K562 (cell line): Measurements from ENCODE around the gene TFF1. TPM values are rescaled to one million over a fixed set of nuclear protein-coding genes. Genes with fewer than 3 reads are reported as not detected.

Source experiments
- ATAC-seq: fragments of 200-7000 bp; cut with Tn5 transposase; 3 replicates; pipeline ENCODE4 v1.9.1; 2020; ENCODE audit warnings: moderate library complexity
- BruUV-seq: library from RNA; stranded (reverse); fragments of 400-500 nt; replicated peaks from 2 replicates; lab custom pipeline; 2021; lab: Mats Ljungman, UMichigan
- CTCF ChIA-PET: fragments of 300-600 bp; formaldehyde crosslinking; extraction: SDS; loops from one replicate; lab custom pipeline; 2021; ENCODE audit warnings: low intra/inter-chr PET ratio; lab: Yijun Ruan, JAX
- POLR2A ChIA-PET: fragments of 300-600, 350-650 bp; sonication (Branson Sonifier 250); formaldehyde crosslinking; extraction: SDS; loops from one replicate; lab custom pipeline; 2021; ENCODE audit warnings: antibody characterized with exemption, inconsistent platforms; lab: Yijun Ruan, JAX
- DNase-seq, 4 experiments: peaks; one replicate each; pipeline versions ENCODE4 v3.0.0 to v3.0.0-alpha.2; 2011 to 2018; ENCODE audit warnings: low spot score in 3 of 4, mixed read lengths in 3 of 4; ENCODE audit errors: extremely low read depth in 1 of 4
- FAIRE-seq: peaks from 2 replicates; lab custom pipeline; 2011; peaks lifted over from hg19 to GRCh38; lab: Jason Lieb, UNC
- H2AFZ ChIP-seq: 2 replicates; pipeline ENCODE4 v1.6.0; 2011; ENCODE audit warnings: low read depth, low read length, control low read depth, inconsistent platforms
- H3K27ac ChIP-seq: fragments of 200-600 bp; 3 replicates; pipeline ENCODE4 v1.8.0; 2011; ENCODE audit warnings: low read depth, mild to moderate bottlenecking, control low read depth, inconsistent platforms, low read length, moderate library complexity, mixed read lengths; ENCODE audit errors: extremely low read depth
- H3K27me3 ChIP-seq, 2 experiments: fragments of 300-600 bp in 1 of 2; 2 replicates in 1 of 2; 3 replicates in 1 of 2; pipeline versions ENCODE4 v1.6.0 to v1.8.0; 2011; ENCODE audit warnings: inconsistent platforms in 2 of 2, low read length in 2 of 2, mild to moderate bottlenecking in 1 of 2, mixed read lengths in 1 of 2, moderate library complexity in 1 of 2; ENCODE audit not compliant: control insufficient read depth in 2 of 2, insufficient read depth in 2 of 2
- H3K36me3 ChIP-seq: fragments of 300-600 bp; 3 replicates; pipeline ENCODE4 v1.8.0; 2011; ENCODE audit warnings: mild to moderate bottlenecking, low read length, inconsistent platforms; ENCODE audit not compliant: control insufficient read depth, insufficient read depth
- H3K4me1 ChIP-seq, 2 experiments: fragments of 200-600 bp in 1 of 2; replicated peaks in 1 of 2; 2 replicates in 1 of 2; 3 replicates in 1 of 2; pipeline versions ENCODE4 v1.5.1 to v1.8.0; 2011; ENCODE audit warnings: inconsistent platforms in 2 of 2, low read length in 2 of 2, mild to moderate bottlenecking in 1 of 2, mixed read lengths in 1 of 2, moderate library complexity in 1 of 2; ENCODE audit not compliant: control insufficient read depth in 2 of 2, insufficient read depth in 2 of 2
- H3K4me2 ChIP-seq: 2 replicates; pipeline ENCODE4 v1.6.1; 2011; ENCODE audit warnings: low read length, control low read depth, inconsistent platforms, mixed read lengths; ENCODE audit not compliant: insufficient read depth
- H3K4me3 ChIP-seq: fragments of 200-600 bp; sonication (generic), shearing (Covaris generic); 2 replicates; pipeline ENCODE4 v1.5.1; 2016; ENCODE audit warnings: control low read depth, inconsistent platforms
- H3K79me2 ChIP-seq: fragments of 200-600 bp; 3 replicates; pipeline ENCODE4 v1.8.0; 2011; ENCODE audit warnings: low read length, inconsistent platforms; ENCODE audit not compliant: control insufficient read depth, insufficient read depth
- H3K9ac ChIP-seq, 2 experiments: 2 replicates each; pipeline versions ENCODE4 v1.6.0 to v1.6.1; 2011; ENCODE audit warnings: low read depth in 2 of 2, low read length in 2 of 2, control low read depth in 1 of 2, inconsistent platforms in 1 of 2, mild to moderate bottlenecking in 1 of 2, mixed read lengths in 1 of 2; ENCODE audit not compliant: insufficient read depth in 1 of 2
- H3K9me1 ChIP-seq: one replicate; pipeline ENCODE4 v1.6.0; 2011; ENCODE audit warnings: inconsistent platforms, mild to moderate bottlenecking, low read length, moderate library complexity; ENCODE audit not compliant: control insufficient read depth, insufficient read depth
- H3K9me3 ChIP-seq: replicated peaks from 2 replicates; pipeline ENCODE4 v1.5.1; 2011; ENCODE audit warnings: low read depth, low read length, inconsistent platforms; ENCODE audit not compliant: control insufficient read depth, insufficient read depth
- H4K20me1 ChIP-seq: replicated peaks from 2 replicates; pipeline ENCODE4 v1.6.1; 2011; ENCODE audit warnings: low read length, inconsistent platforms, mixed read lengths; ENCODE audit not compliant: control insufficient read depth, insufficient read depth
- CBFB ChIP-seq: sonication (generic); formaldehyde crosslinking; IDR thresholded peaks from 2 replicates; pipeline ENCODE4 v1.4.0; 2020; ENCODE audit warnings: mild to moderate bottlenecking, missing genetic modification reagents
- CXXC5 ChIP-seq: fragments of 250-450 bp; sonication (Bioruptor Pico); IDR thresholded peaks from 2 replicates; pipeline ENCODE4 v1.8.0; 2022; ENCODE audit warnings: inconsistent platforms, mild to moderate bottlenecking, moderate library complexity
- DDX20 ChIP-seq: fragments of 450-650 bp; IDR thresholded peaks from 2 replicates; pipeline ENCODE4 v1.6.1; 2016; ENCODE audit warnings: missing genetic modification characterization, low read depth, mild to moderate bottlenecking, missing compliant biosample characterization, moderate library complexity
- ESRRB ChIP-seq: fragments of 250-450 bp; sonication (Bioruptor Pico); IDR thresholded peaks from 2 replicates; pipeline ENCODE4 v1.5.0; 2020; ENCODE audit warnings: mild to moderate bottlenecking, moderate library complexity, borderline replicate concordance
- HNRNPH1 ChIP-seq: fragments of 200-400 bp; formaldehyde crosslinking; optimal IDR thresholded peaks from 2 replicates; pipeline ENCODE3; 2017; ENCODE audit warnings: low read depth, mild to moderate bottlenecking, low read length, moderate library complexity
- NFATC3 ChIP-seq: fragments of 450-650 bp; IDR thresholded peaks from 2 replicates; pipeline ENCODE4 v1.6.1; 2017; ENCODE audit warnings: mild to moderate bottlenecking
- PHF20 ChIP-seq: fragments of 450-650 bp; IDR thresholded peaks from 2 replicates; pipeline ENCODE4 v1.6.1; 2018; ENCODE audit not compliant: partially characterized antibody
- PML ChIP-seq: IDR thresholded peaks from 2 replicates; pipeline ENCODE4 v1.6.1; 2012; ENCODE audit warnings: low read length, inconsistent platforms
- POLR3A ChIP-seq: IDR thresholded peaks from 2 replicates; pipeline ENCODE4 v1.6.1; 2011; ENCODE audit warnings: borderline replicate concordance, mild to moderate bottlenecking, moderate library complexity; ENCODE audit not compliant: insufficient read length, insufficient read depth; ENCODE audit errors: extremely low read depth
- SRSF9 ChIP-seq: fragments of 200-400 bp; formaldehyde crosslinking; IDR thresholded peaks from 2 replicates; pipeline ENCODE4 v1.6.1; 2017; ENCODE audit warnings: low read depth, low read length, borderline replicate concordance
- TAL1 ChIP-seq: fragments of 450-650 bp; IDR thresholded peaks from 2 replicates; pipeline ENCODE4 v1.6.1; 2016; ENCODE audit warnings: mild to moderate bottlenecking
- TRIM28 ChIP-seq: fragments of 450-650 bp; IDR thresholded peaks from 2 replicates; pipeline ENCODE4 v1.6.1; 2017
- WGBS: fragments of 100-300 bp; shearing (Covaris generic); methylation state at CpG from one replicate; pipeline ENCODE4 v1.1.6; 2016; ENCODE audit warnings: low coverage, mixed read lengths; ENCODE audit not compliant: insufficient coverage; ENCODE audit errors: missing lambda C conversion rate; 5-methylcytosine and 5-hydroxymethylcytosine counted together
- in situ Hi-C: fragments of 300-500 bp; cut with MboI; formaldehyde crosslinking; loops from 4 replicates; pipeline ENCODE4 v1.15.0; 2018; ENCODE audit warnings: inconsistent platforms, mixed read lengths
- intact Hi-C: fragments of 100-400 bp; cut with micrococcal nuclease; formaldehyde crosslinking; loops from 2 replicates; pipeline ENCODE4 v1.14.2; 2022
- polyA plus RNA-seq, 8 experiments: library from polyadenylated mRNA; depleted of rRNA in 4 of 8; stranded (reverse) in 5 of 8; unstranded in 3 of 8; fragments of >200 nt; fragmentation: Nextera tagmentation in 2 of 8; fragmentation: Illumina TruSeq in 1 of 8; extraction: Ambion mirVana in 2 of 8; extraction: Trizol in 1 of 8; gene quantifications; 2 replicates each; pipeline versions ENCODE4 v1.2.1 to v1.2.3, GENCODE V29; 2011 to 2014; ENCODE audit warnings: inconsistent platforms in 1 of 8, missing spikeins in 1 of 8
- total RNA-seq, 7 experiments: library from RNA; depleted of rRNA in 6 of 7; stranded (reverse); fragments of >200 nt in 6 of 7; fragmentation: Illumina TruSeq in 2 of 7; extraction: Trizol in 2 of 7; gene quantifications; 2 replicates each; pipeline versions ENCODE4 v1.2.1 to v1.2.3, GENCODE V29; 2011 to 2021; ENCODE audit warnings: low replicate concordance in 1 of 7
- TF ChIP-seq, protein P1 (sequence below), 2 experiments: fragments of 250-450 bp in 1 of 2; fragments of 450-650 bp in 1 of 2; sonication (Bioruptor Pico) in 1 of 2; IDR thresholded peaks; 2 replicates each; pipeline versions ENCODE4 v1.6.1 to v1.8.0; 2016 to 2021; ENCODE audit warnings: mild to moderate bottlenecking in 2 of 2, moderate library complexity in 2 of 2, missing compliant biosample characterization in 1 of 2, missing genetic modification characterization in 1 of 2
- TF ChIP-seq, protein P2 (sequence below): sonication (generic); formaldehyde crosslinking; IDR thresholded peaks from 2 replicates; pipeline ENCODE4 v1.9.0; 2022; ENCODE audit warnings: mild to moderate bottlenecking, missing genetic modification reagents

Gene TFF1
- total and polyA plus RNA-seq, 9 of the 15 experiments (the other 6 are each of a cell fraction or from before 2014, with no cell fraction given): 0.31 TPM; not detected in 8

DNA sequence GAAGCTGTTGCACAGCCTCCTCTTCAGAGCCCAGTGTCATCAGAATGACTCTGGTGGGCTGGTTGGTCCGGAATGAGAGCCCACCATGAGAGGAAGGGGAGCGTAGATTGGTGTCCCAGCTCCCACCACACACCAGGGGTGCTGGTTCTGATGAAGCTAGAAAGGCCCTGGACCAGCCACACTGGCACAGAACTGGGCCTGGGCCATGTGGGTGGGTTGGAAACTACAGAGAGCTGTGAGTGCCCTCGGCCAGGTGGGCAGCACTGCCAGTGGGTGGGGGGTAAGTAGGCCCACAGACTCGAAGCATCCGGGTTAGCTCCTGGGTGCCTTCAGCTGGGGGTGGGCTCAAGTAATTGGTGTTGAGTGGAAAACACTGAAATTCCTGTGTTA, 11.6 kb upstream of the TFF1 start:
- in situ Hi-C loops (loop anchor here (5.0 kb wide), 1 partner anchor 69 kb away; no protein-coding TSS in a partner anchor), intact Hi-C loops (no loop called here)
- no peaks in the 10 kb centered on the region for H3K79me2 ChIP-seq
- H3K4me2 ChIP-seq: no peak overlapping the region
- no peaks in the 10 kb centered on the region for H3K9me1 ChIP-seq
- WGBS: 8% methylated on average over 5 of the region's 5 CpGs
- H3K27ac ChIP-seq: no peak overlapping the region
- H3K9ac ChIP-seq: no peak overlapping the region
- H3K9me3 ChIP-seq: no peaks in the 10 kb centered on the region
- ChIA-PET POLR2A (interaction anchor here (0.5 to 2.7 kb wide), 4 partner anchors 9 to 245 kb away, joined by 3 to 9 read pairs (median 4); partner anchors contain the start of gene UBASH3A), CTCF (no interaction called here)
- H3K27me3 ChIP-seq: peaks cover 15 to 66% of the 10 kb centered on the region in 2 experiments
- H4K20me1 ChIP-seq: peaks cover 11% of the 10 kb centered on the region; the same call in 1 of the 2 replicates
- no peak for ATAC-seq
- no peak for FAIRE-seq
- H3K36me3 ChIP-seq: no peaks in the 10 kb centered on the region
- no peak for DNase-seq
- H3K4me1 ChIP-seq: peaks cover 3 to 18% of the 10 kb centered on the region in 2 experiments; a peak in 3 of 5 replicates
- H3K4me3 ChIP-seq: no peak overlapping the region
- BruUV-seq: no TSS peak
- H2AFZ ChIP-seq: peak overlapping the region; percentile 69; the same call in 1 of the 2 replicates
- no peak for TF ChIP-seq PHF20
- no peak for TF ChIP-seq TRIM28
- TF ChIP-seq CXXC5 (CRISPR knock-in tag): no peak
- no peak for TF ChIP-seq DDX20 (tag)
- no peak for TF ChIP-seq PML
- TF ChIP-seq TAL1: no peak
- no peak for TF ChIP-seq HNRNPH1
- no peak for TF ChIP-seq CBFB
- no peak for TF ChIP-seq ESRRB (CRISPR knock-in tag)
- no peak for TF ChIP-seq SRSF9
- TF ChIP-seq, protein P1, sequence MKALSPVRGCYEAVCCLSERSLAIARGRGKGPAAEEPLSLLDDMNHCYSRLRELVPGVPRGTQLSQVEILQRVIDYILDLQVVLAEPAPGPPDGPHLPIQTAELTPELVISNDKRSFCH (CRISPR knock-in tag; IDR thresholded peaks at IDR 0.05): no peak
- TF ChIP-seq, protein P1 (tag; IDR thresholded peaks at IDR 0.05): no peak
- TF ChIP-seq, protein P2, sequence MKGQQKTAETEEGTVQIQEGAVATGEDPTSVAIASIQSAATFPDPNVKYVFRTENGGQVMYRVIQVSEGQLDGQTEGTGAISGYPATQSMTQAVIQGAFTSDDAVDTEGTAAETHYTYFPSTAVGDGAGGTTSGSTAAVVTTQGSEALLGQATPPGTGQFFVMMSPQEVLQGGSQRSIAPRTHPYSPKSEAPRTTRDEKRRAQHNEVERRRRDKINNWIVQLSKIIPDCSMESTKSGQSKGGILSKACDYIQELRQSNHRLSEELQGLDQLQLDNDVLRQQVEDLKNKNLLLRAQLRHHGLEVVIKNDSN: no peak
- TF ChIP-seq POLR3A: no peak
- TF ChIP-seq NFATC3: no peak
